Pulmonary artery endothelial cell (primary cell): ENCODE data around the gene ZNF416. TPM values are rescaled to one million over a fixed set of nuclear protein-coding genes. Genes with fewer than 3 reads are reported as not detected.

ENCODE experiments used
- DNase-seq: peaks from one replicate; pipeline ENCODE4 v3.0.0-alpha.2; 2011; ENCODE audit warnings: low read depth, low spot score
- total RNA-seq: library from RNA; depleted of rRNA; stranded (reverse); fragments of >200 nt; gene quantifications from 2 replicates; pipeline ENCODE4 v1.2.3, GENCODE V29; 2014

ZNF416 gene
- total RNA-seq, result 4.4 and 5.4 TPM in 2 replicates

DNA sequence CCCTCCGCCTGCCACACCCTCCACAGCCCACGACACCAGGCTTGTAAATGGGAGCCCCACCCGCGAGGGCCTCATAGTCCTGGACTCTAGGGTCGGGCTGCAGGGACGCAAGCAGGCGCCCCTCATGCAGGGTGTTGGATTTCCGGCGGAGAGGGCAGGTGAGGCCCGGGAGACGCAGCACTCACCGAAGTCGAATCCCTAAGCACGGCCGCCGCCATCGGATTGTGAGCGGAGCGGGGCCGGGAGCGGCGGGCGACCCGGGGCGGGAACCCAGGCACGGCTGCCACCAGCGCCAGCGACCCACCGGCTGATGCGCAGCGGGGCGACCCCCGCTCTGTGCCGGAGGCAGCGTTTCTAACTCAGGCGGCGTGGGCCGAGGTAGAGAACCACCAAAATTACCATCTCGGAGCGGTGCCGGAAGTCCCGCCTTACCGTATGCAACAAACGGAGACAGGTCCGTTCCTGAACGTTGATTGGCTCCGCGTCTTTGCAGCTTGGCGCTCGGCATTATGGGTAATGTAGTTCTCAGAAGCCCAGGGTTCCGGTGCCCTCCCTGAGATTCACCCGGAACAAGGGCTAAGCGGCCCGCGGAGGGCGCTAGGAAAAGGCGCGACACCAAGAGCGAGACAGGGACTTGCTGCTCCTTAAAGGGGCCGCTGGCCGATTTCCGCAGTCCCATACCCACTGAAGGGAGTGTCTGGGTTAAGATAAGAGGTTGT is at the start of gene ZNF416:
Gene ZNF416 (minus strand): TSS at position 425 of the 719 bp plus-strand sequence. CDS start 207 bp downstream, at position 218.
- DNase-seq, result peak; percentile 92

DNA sequence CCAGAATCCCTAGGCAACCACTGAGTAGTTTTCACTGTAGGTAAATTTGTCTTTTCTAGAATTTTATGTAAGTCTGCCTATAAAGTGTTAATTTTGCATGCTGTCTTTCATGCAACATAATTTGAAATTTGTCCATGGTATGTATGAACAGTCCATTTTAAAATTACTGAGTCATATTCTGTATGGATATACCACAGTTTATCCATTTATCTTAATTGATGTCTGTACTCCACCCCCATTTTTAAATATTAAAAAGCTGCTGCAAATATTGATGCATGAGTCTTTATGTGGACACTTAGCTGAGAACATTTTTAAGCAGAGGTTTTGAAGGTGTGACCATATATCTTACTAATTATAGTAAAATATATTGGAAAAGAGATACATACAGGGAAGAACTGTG is 44.4 kb upstream of the ZNF416 start:
- no peak for DNase-seq

DNA sequence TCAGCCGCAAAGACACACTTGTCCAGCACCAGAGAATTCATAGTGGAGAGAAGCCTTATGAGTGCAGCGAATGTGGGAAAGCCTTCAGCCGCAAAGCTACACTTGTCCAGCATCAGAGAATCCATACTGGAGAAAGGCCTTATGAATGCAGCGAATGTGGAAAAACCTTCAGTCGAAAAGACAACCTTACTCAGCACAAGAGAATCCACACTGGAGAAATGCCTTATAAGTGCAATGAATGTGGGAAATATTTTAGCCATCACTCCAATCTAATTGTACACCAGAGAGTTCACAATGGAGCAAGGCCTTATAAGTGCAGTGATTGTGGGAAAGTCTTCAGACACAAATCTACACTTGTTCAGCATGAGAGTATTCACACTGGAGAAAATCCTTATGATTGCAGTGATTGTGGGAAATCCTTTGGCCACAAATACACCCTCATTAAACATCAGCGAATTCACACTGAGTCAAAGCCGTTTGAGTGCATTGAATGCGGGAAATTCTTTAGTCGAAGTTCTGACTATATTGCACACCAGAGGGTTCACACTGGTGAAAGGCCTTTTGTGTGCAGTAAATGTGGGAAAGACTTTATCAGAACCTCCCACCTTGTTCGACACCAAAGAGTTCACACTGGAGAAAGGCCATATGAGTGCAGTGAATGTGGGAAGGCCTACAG is 42.1 kb upstream of the ZNF416 start:
- no peak for DNase-seq

DNA sequence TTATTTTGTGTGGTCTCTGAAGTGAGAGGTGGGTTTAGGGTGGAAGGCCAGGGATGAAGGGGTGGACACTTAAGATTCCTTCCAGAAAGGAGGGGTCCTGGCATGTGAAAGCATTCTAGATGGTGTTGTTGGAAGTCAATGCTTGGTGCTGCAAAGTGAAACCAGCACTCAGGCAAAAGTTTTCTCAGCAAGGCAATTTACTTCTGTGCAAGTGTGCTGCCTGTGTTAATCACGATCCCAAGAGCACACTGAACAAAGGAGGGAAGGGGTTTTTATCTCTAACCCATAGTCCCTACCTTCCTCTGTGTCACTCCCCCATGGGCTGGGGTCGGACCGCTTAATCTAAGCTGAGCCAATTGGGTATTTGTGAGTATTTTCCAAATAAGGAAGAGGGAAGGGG is 36.6 kb upstream of the ZNF416 start:
- no peak for DNase-seq

DNA sequence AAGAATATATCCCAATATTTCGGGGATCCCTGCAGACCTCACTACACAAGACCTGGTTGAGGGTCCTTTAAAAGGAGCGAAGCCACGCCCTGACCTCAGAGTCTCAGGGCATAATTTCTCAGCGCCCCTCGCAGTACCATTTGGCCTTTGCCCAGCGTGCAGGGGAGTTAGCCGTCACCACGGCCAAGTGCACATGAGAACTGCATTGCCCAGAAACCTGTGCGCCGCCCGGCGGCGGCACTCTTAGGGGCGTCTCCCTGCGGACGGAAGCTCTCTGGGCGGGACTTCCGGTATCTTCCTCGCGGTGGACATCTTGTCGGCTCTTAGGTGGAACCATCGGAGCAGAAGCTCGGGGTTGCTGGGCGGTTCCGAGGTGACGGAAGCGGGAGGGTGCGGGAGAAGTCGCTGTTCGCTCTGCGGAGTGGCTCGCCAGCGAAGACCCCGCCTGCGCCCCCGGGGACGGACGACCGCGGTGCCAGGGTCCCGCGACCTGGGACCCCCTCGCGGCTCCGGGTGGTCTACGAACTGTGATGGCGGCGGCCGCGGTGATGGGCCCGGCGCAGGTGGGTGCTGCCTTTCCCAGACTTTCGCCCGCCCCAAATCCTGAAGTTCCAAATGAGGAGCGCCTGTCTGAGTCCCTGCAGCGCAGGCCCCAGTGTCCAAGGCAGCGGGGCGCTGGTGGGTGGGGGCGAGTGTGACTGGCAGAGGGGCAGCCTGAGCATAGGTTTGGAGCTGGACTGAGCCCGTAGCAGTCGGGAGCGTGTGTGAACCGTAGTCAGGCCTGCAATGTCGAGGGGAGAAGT is 35.4 kb upstream of the ZNF416 start, which contains the start of gene ZNF134:
Gene ZNF134 (plus strand): TSS at position 302 of the 803 bp plus-strand sequence. CDS start 5,227 bp downstream, outside the sequence.
- peak; percentile 52 for DNase-seq

DNA sequence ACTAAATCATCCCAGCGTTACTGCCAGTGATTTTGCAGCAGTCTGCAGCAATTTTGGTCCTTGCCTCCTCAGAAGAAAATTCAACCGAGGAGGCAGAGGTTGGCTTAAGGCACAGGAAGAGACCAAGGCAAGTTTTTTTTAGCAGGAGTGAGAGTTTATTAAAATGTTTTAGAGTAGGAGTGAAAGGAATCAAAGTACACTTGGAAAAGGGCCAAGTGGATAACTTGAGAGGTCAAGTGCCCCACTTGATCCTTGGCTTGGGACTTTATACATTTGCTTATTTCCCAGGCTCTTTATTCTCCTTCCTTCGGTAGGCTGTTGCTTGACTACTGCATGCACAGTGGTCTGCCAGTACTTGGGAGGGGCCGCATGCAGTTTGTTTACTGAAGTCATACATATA is 32.4 kb upstream of the ZNF416 start:
- DNase-seq, result no peak

DNA sequence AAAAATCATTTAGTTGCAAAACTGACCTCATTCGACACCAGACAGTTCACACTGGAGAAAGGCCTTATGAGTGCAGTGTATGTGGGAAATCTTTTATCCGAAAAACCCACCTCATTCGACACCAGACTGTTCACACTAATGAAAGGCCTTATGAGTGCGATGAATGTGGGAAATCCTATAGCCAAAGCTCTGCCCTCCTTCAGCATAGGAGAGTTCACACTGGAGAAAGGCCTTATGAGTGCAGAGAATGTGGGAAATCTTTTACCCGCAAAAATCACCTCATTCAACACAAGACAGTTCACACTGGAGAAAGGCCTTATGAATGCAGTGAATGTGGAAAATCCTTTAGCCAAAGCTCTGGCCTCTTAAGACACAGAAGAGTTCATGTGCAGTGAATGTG is 28.2 kb upstream of the ZNF416 start:
- no peak for DNase-seq

DNA sequence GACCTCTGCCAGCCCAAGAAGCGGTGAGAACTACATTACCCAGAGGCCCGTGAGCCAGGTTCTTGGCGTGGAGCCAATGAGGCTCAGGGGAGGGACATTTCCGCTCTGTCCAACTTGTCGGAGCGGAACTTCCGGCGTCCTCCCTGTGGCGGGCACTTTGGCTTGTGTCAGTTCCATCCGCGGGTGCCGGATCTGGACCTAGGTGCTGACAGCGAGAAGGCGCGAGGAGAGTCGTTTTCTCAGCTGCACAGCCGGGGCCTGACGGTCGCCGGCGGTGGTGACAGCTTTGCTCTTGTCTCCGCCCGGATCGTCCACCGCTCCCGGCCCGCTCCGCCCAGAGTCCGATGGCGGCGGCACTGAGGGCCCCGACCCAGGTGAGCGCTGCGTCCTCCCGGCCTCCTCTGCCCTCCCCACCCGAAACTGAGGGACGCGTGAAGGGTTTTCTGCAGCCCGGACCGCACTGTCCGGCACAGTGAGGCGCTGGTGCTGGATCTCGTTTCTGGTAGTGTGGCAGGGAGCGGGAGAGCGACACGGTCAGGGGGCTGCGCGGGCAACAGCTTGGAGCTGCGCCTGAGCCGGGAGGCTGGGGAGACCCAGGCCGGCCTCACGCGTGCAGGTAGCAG is 21.2 kb upstream of the ZNF416 start, which contains the start of gene ZNF530:
Gene ZNF530 (plus strand): TSS at position 125 of the 623 bp plus-strand sequence. CDS start 4,461 bp downstream, outside the sequence.
- peak; percentile 64 for DNase-seq

DNA sequence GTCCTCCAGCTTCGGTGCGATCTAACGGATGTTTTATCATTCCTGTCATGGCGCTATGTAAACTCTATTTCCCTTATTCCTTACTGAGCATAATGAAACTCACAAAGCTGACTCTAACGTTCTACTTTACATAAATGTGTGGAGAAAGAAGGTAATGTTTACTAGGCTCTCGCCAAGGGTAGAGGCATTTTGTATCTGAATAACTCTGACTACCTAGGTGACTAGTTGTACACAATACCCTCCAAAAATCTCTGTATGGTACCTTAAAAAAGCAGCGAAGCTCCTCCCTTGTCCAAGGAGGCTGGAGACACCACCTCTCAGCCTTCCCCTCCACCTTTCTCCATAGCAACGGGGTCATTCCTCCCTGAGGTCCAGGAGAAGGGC is 20.7 kb upstream of the ZNF416 start:
- no peak for DNase-seq

DNA sequence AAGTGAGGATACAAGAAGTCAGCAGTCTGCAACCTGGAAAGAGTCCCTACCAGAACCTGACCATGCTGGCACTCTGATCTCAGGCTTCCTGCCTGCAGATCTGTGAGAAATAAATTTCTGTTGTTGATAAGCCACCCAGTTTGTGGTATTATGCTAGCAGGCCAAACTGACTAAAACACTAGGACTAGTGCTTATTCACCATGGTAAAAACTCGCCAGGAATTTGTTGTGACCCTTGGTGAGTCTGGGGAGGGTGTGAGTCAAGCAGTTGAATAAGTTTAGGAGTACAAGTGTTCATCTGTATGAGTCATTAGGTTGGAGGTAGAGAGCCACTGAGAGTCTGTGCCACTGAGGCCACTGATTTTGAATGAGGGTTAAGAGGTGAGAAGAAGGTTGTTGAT is 8.8 kb upstream of the ZNF416 start:
- no peak for DNase-seq

DNA sequence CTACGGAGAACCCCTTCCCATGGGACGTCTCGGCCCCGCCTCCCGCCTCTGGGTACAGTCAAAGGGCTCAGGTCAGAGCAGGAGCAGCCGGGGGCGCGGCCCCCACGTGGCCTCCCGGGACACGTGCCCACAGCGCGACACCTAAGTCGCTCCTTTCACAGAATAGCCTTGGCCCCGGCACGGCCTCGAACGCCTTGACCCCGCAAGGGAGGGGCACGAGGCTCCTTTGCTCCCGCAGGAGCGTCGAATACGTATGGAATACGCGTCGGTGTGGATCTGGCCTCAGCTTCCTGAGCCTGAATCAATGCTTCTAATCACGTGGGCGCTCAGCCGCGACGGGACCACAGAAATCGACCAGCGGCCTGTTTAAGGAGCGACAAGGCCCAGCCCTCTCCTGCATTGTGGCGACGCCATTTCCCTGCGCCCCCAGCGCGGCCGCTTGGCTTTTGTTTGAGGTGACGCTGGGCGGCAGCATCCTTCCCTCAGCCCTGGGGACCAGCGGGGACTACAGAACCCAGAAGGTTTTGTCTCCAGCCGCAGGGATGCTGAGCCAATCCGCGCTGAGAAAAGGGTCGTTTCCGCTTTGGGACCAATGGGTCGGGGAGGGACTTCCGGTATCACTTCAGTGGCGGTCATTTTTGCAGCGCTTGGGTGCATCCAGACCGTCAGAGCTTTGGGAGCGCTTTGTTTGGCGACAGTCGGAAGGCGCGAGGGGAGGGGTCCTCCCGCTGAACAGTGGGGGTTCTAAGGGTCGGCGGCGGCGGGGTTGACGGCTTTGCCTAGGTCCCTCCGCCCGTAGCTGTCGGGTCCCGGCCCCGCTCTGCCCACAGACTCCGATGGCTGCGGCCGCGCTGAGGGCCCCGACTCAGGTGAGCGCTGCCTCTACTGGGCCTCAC is 5.1 kb upstream of the ZNF416 start, which contains the start of gene ZIK1:
Gene ZIK1 (plus strand): TSS at position 625 of the 896 bp plus-strand sequence. CDS start 212 bp downstream, at position 837.
- peak; percentile 8 for DNase-seq

DNA sequence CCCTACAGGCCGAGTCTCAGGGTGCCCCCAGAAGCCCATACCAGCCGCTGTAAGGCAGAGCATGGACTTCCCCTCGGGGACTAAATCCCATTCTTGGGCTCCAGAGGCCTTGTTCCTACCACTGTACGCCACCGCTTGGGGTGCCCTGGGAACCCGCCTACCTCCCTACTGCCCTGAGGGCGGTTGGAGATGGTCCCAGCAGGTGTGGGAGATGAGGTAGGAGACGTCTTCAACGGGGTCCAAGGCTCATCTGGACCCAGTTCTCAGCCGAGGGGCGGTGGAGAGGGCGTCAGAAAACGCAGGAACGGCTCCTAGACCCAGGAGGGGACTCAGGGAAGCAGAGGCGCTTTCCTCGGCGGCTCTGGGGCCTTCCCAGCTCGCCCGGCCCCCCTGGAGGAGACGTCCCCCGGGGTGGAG is 4.4 kb upstream of the ZNF416 start:
- no peak for DNase-seq

DNA sequence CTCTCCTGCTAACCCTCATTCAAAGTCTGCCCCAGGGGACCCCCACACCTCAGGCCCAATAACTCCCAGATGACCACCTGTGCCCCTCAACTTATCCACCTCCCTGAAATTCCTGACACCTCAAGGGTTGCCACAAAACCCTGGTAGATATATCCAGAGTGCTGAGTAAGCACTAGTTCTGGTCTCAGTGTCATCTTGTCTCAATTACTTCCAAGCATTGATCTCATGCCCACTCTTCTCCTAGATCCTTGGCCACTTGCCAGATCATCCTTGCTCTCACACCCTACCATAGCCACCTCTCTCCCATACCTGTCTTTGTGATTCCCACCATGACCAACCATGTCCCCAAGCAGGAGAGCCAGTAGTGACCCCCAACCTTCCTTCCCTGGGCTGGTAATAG is 2.0 kb downstream of the ZNF416 start:
- no peak for DNase-seq

DNA sequence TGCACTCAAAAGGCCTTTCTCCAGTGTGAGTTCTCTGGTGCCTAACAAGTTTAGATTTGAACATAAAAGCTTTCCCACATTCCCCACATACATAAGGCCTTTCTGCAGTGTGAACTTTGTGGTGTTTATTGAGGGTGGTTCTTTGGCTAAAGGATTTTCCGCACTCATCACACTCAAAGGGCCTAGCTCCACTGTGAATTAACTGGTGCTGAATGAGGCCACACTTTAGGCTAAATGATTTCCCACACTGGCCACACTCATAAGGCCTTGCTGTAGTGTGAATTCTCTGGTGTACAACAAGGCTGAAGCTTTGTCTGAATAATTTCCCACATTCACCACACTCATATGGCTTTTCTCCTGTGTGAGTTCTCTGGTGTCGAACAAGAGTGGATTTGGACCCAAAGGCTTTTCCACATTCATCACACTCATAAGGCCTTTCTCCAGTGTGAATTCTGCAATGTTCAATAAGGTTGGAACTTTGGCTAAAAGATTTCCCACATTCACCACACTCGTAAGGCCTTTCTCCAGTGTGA is 6.2 kb downstream of the ZNF416 start:
- DNase-seq, result no peak

DNA sequence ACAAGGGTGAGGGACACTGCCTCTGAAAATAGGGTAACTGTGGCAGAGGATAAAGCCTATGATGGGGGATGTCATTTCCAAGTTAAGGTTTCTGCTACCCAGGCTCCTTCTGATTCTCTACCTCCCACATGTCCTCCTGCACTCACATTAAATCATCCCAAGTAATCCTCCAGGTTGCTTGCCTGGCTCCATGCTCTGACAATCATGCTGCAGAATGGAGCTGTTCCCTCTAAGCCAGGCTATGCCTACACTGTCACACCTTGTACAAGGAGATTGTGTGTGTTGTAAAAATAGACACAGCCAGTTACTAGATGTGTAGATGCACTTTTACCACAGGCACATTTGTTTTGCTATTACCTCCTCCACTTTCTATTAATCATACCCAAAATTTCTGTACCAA is 8.0 kb downstream of the ZNF416 start:
- no peak for DNase-seq

DNA sequence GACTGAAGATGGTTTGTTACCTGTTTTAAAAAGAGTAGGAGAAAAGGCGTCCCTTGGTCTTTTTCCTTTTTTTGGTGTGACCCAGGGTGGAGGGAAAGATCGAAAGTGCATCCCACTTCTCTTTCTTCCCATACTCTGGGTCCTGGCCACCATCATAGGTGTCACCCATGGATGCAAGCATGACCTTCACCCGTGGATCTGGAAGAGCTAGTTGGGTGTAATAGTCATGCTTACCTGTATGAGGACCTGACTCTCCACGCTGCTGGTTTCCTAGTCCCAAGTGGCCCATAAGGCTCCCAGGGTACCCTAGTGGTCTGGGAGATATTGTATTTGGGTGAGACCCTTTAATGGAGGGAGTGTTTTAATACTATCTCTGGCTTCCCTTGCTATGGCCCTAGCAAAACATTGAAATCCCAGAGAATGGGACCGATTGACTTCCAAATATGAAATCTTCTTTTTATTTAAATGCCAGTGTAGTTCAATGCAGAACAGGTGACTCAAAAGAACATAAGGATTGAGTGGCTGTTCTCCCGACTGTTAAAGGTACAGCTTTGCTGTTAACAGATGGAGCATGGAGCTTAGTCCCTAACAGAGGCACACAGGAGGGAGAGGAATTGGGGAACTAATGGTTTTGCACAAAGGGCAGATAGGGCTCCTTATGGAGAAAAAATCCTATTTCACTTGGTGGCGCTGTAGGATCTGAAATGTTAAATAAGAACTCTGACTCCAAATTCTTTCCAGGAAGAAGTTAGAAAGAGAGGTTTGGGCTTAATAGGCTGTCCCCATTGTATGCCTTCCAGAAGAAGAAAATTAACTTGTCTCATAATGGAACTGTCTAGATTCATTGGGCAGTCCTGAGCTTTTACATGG is 12.1 kb downstream of the ZNF416 start:
- no peak for DNase-seq

DNA sequence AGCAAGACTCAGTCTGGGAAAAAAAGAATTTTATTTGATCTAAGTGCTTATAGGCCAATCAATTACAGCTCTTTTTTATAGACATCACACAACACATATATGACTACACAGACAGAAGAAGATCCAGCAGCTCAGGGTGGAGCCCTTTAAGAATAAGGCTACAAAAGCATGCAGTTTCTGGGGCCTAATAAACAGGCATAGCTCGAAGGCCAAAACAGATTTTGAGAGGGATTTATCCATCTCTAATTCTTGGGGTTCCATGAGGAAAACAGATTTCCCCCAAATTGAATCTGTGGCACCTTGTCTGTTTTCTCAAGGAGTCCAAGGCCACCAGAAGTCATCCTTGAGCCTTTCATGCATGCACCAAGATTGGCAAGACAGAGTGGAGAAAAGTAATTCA is 15.2 kb downstream of the ZNF416 start:
- DNase-seq, result no peak

DNA sequence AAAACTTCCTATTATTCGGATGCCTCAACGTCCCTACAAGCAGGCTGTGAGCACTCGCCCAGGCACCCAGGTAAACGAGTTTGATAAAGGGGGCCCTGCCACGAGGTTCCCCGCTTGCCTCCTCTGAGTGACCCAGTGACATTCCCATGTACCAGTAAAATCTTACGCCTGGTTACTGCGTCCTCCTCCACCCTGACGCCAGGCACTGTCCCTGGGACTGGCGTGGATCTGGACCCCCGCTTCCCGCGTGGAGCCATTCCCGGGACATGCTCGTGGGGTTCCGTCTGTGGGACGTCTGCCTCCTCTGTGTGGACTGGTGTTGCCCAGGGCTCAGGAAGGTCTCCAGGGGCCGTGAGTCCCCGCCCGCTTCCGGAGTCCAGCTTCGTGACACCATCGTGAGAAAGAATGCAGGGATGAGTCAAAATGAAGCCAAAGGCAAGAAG is 18.6 kb downstream of the ZNF416 start:
- no peak for DNase-seq
